Progenitor cell of endocrine pancreas (in vitro differentiated cells): ENCODE data around the gene GGCT. TPM values are rescaled to one million over a fixed set of nuclear protein-coding genes. Genes with fewer than 3 reads are reported as not detected.
"Not testable (repeated sequence)": the region's sequence is repeated elsewhere in the genome, so short reads cannot be mapped to it uniquely, and the experiment has no call there.

Experiments used
- DNase-seq: peaks from one replicate; pipeline ENCODE4 v3.0.0; 2021; ENCODE audit warnings: low spot score; ENCODE audit not compliant: unreplicated experiment
- H3K27ac Mint-ChIP-seq: 2 replicates; pipeline ENCODE4 v1.8.0; 2021; ENCODE audit warnings: mild to moderate bottlenecking, moderate library complexity, mixed read lengths
- H3K27me3 Mint-ChIP-seq: 2 replicates; pipeline ENCODE4 v1.8.0; 2021; ENCODE audit warnings: mixed read lengths
- H3K36me3 Mint-ChIP-seq: 2 replicates; pipeline ENCODE4 v1.8.0; 2022; ENCODE audit warnings: mixed read lengths; ENCODE audit not compliant: insufficient read depth
- H3K4me1 Mint-ChIP-seq: 2 replicates; pipeline ENCODE4 v1.8.0; 2021; ENCODE audit warnings: low read depth, mixed read lengths
- H3K4me3 Mint-ChIP-seq: 2 replicates; pipeline ENCODE4 v1.8.0; 2021; ENCODE audit warnings: low read depth, mild to moderate bottlenecking, moderate library complexity, mixed read lengths
- H3K9me3 Mint-ChIP-seq: 2 replicates; pipeline ENCODE4 v1.8.0; 2021; ENCODE audit warnings: low read depth, mixed read lengths
- total RNA-seq: library from RNA; stranded (reverse); gene quantifications from 2 replicates; pipeline ENCODE4 v1.2.1, GENCODE V29; 2021
- TF ChIP-seq, protein P1 (sequence below): fragments of 200-600 bp; sonication (generic); IDR thresholded peaks from one replicate; pipeline ENCODE4 v1.5.0; 2021; ENCODE audit warnings: antibody characterized with exemption, mild to moderate bottlenecking; ENCODE audit not compliant: unreplicated experiment

Gene GGCT
- total RNA-seq, 1 donor from 2014 or later: 54.7 TPM

DNA sequence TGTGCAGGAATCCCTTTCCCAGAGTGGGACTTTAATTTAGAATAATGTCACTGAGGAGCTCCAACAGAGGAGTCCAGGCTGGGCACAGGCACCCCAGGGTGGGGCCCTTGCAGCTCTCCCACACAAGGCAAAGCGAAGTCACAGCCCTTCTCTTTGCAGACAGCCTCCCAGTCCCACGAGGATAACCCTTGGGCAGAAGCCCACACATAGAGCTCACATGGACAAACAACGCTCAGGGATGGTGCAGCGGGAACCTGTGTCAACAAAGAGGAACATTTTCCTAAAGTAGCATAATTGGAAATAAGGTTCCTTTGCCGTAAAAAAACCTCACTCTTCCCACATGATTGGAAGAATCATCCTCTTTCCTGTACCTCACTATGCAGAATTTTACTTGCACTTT lies 29.3 kb upstream of the GGCT start:
- no peak overlapping the region for H3K27ac Mint-ChIP-seq
- peaks cover 2% of the 10 kb centered on the region for H3K27me3 Mint-ChIP-seq
- H3K36me3 Mint-ChIP-seq: peaks cover 16% of the 10 kb centered on the region
- H3K9me3 Mint-ChIP-seq: peaks cover 7% of the 10 kb centered on the region
- H3K4me1 Mint-ChIP-seq: no peaks in the 10 kb centered on the region
- no peak for DNase-seq
- TF ChIP-seq, protein P1, sequence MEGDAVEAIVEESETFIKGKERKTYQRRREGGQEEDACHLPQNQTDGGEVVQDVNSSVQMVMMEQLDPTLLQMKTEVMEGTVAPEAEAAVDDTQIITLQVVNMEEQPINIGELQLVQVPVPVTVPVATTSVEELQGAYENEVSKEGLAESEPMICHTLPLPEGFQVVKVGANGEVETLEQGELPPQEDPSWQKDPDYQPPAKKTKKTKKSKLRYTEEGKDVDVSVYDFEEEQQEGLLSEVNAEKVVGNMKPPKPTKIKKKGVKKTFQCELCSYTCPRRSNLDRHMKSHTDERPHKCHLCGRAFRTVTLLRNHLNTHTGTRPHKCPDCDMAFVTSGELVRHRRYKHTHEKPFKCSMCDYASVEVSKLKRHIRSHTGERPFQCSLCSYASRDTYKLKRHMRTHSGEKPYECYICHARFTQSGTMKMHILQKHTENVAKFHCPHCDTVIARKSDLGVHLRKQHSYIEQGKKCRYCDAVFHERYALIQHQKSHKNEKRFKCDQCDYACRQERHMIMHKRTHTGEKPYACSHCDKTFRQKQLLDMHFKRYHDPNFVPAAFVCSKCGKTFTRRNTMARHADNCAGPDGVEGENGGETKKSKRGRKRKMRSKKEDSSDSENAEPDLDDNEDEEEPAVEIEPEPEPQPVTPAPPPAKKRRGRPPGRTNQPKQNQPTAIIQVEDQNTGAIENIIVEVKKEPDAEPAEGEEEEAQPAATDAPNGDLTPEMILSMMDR: no peak
- H3K4me3 Mint-ChIP-seq: no peak overlapping the region

DNA sequence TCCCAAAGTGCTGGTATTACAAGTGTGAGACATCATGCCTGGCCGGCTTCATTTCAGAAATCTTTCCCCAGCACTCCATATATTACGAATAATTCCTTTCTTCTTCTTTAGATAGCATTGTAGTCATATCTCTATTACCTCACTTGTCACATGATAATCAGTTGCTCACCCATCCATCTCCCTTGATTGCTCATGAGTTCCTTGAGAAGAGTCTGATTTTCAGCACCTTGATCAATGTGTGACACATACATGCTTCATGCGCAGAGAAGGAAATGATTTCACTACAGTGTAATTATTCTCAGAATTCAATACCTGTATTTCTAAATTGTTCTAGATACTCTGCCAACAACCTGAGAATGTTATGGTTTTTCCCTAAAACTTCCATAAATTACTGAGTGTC lies 26.7 kb upstream of the GGCT start:
- TF ChIP-seq, protein P1: no peak
- no peak for DNase-seq

DNA sequence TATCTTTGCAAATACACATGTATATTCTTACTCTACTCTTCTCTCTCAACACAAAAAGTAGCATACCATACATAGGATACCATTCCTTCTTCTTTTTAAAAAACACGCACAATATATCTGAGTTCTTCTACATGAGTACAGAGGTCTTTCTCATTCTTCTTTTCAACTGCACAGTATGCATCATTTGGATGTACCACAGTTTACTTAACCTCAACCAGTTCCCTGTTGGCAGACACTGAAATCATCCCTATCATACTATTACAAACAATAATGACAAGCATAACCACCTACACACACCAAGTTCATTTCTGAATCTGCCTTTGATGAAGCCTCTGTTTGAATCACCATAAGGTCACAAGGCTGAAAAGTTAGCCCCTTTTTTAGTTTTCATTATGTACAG lies 25.7 kb upstream of the GGCT start:
- H3K36me3 Mint-ChIP-seq: peaks cover 2% of the 10 kb centered on the region
- peaks cover 2% of the 10 kb centered on the region for H3K27me3 Mint-ChIP-seq
- no peaks in the 10 kb centered on the region for H3K4me1 Mint-ChIP-seq
- no peak for DNase-seq
- TF ChIP-seq, protein P1: no peak
- no peak overlapping the region for H3K4me3 Mint-ChIP-seq
- H3K27ac Mint-ChIP-seq: no peak overlapping the region
- no peaks in the 10 kb centered on the region for H3K9me3 Mint-ChIP-seq

More for the DNA sequence above, 26.7 kb upstream of the GGCT start:
- Mint-ChIP-seq H3K27ac (no peak overlapping the region), H3K9me3 (peaks cover under 1% of the 10 kb centered on the region), H3K27me3 (peaks cover 2% of the 10 kb centered on the region), H3K4me3 (no peak overlapping the region), H3K36me3 (peaks cover 3% of the 10 kb centered on the region), H3K4me1 (no peaks in the 10 kb centered on the region)

DNA sequence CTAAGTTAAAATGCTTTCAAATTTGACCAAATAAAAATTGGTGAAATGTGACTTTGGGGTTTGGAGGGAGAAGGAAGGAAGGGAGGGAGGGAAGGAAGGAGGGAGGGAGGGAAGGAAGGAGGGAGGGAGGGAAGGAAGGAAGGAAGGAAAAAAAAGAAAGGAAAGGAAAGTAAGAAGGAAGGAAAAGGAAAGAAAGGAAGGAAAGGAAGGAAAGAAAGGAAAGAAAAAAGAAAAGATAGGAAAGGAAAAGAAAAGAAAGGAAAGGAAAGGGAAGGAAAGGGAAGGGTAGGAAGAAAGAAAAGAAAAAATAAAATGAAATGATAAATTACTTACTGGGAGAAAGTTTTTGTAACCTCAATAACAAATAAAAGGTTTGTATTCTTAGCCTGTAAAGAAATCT lies 24.1 kb upstream of the GGCT start:
- H3K36me3 Mint-ChIP-seq: no peaks in the 10 kb centered on the region
- no peaks in the 10 kb centered on the region for H3K9me3 Mint-ChIP-seq
- H3K4me1 Mint-ChIP-seq: no peaks in the 10 kb centered on the region

DNA sequence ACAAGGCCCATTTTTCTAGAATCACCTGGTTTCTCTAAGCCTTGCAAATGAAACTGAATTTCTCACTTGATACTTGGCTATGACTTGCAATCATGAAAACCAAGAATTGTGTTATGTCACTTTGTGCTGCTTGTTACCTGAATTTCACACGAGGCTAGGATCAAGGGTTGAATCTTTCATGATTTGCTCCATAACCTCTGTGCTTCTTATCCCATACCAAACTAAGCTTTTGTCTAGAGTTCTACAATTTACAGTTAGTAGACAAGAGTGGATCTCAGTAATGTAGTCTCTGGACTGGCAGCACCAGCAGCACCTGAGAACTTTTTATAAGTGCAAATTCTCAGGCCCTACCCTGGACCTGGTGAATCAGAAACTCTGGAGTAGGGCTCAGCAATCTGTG lies 22.7 kb upstream of the GGCT start:
- H3K4me1 Mint-ChIP-seq, H3K4me3 Mint-ChIP-seq, H3K27me3 Mint-ChIP-seq, H3K27ac Mint-ChIP-seq, DNase-seq, H3K36me3 Mint-ChIP-seq, H3K9me3 Mint-ChIP-seq: not testable (repeated sequence)

More for the DNA sequence above, 24.1 kb upstream of the GGCT start:
- Mint-ChIP-seq H3K27me3 (peaks cover 2% of the 10 kb centered on the region), H3K4me3 (no peak overlapping the region), H3K27ac (no peak overlapping the region)
- TF ChIP-seq, protein P1: no peak
- DNase-seq: no peak

DNA sequence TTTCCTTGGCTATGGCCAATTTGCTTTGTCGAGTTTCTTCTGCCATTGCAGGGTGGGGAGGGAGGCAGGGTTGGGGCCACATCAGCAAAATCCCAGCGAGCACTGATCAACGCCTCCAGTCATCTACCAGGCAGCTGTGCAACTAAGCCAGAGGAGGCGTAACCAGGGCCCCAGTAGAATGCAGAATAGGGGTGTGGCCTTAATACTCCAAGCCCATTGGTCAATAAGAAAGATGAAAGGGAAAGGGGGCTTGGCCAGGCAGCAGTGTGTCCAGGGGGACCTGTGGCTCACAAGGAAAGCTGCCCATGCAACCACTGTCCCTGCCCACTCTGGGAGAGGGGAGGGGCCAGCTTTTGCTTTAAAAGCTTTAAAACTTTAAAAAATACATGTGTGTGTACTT lies 21.5 kb upstream of the GGCT start:
- no peaks in the 10 kb centered on the region for H3K9me3 Mint-ChIP-seq
- peaks cover 2% of the 10 kb centered on the region for H3K27me3 Mint-ChIP-seq
- H3K4me1 Mint-ChIP-seq: peaks cover 11% of the 10 kb centered on the region
- DNase-seq: no peak
- no peak overlapping the region for H3K4me3 Mint-ChIP-seq
- H3K36me3 Mint-ChIP-seq: no peaks in the 10 kb centered on the region
- TF ChIP-seq, protein P1: no peak
- H3K27ac Mint-ChIP-seq: no peak overlapping the region
